ENCODE results near the gene ULK4. TPM values are rescaled to one million over a fixed set of nuclear protein-coding genes. Genes with fewer than 3 reads are reported as not detected.
"Not testable (repeated sequence)": the region's sequence is repeated elsewhere in the genome, so short reads cannot be mapped to it uniquely, and the experiment has no call there.

Gene ULK4
- polyA plus RNA-seq, 10 donors: 1.2 to 3.7 (median 2.1) TPM

DNA sequence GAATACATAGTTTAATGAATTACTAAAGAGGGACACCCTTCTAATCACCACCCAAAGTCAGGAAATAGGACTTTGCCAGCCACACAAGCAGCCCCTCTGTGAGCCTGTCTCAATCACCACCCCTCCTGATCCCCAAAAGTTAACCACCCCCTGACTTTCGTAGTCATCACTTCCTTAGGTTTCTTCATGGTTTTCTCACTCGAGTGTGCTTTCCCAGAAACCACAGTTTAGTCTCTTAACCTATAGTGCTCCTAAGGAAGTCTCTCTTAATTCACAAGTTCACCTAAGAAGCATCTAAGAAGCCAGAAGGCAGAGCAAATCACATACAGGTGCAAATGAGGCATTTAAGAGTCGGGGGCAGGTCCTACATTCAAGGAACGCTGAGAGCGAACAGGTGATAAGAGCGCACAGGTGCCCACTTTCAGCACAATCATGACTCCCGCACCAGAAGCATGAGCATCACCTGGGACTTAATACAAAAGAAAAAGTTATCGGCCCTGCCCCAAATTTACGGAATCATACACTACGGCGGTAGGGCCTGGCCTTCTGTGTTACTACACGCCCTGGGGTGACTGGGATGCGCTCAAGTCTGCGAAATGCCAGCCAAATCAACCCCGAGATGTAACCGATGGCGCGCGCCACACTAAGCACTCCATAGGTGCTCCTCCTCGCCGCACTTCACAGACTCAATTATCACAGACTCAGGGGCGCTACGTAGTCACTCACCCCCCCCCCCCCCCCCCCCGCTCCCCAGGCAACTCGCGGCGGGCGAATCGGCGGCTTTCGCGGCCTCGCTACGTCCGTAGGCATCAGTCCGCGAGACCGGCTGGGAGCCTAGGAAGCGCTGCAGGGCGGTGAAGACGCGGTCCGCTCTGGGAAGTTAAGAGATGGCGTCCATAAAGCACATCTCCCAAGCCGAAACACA is 815 bp downstream of the ULK4 start:
- no peak for DNase-seq

DNA sequence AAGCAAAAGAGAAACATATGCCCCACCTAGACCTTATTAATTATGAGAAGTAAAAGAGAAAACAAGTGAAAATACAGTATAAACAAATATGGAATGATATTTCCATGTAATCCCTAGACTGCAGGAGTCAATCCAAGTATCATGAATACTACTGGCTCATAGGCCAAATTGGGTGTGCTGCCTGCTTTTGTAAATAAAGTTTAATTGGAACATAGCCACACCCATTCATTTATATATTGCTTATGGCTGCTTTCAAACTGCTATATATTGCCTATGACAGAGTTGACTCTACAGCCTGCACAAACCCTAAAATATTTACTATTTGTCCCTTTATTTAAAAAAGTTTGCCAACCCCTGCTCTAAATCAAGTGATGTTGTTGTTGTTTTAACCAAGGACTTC is 5.3 kb downstream of the ULK4 start:
- no peak for DNase-seq

DNA sequence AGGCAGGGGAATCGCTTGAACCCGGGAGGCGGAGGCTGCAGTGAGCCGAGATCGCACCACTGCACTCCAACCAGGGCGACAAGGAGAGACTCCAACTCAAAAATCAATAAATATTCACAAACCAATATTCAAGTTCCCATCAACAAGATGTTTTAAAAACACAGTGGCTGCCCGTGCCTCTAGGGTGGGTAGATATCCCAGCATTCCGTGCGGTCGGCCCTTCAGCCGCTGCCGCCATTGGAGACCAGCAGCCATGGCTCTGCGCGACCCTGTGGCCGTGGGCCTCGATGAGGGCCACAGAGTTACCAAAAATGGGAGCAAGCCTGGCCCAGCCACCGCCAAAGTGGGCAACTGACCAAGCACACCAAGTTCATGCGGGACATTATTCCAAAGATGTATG is 6.7 kb downstream of the ULK4 start:
- DNase-seq: no peak

DNA sequence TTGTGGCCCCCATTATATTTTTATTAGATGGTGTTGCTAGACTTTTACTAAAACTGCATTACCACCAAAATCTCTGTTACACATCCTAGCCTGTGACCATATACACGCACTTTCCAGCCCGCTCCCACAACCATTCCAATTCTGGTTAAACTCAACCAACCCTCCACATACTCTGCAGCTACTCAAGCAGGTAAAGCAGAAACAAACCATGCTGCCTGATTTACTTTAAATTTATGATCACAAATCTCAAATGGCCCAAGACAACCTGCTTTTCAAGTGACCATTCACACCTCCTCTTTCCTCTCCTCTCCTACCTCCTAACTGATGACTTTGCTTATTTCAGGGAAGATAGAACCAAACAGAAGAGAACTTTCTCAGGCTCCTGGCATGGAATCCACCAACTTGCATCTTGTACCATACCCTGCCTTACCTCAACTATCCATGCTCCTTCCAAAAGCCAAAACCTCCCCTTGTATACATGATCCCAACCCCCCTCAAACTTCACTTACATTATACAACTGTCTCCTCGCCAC is 18.5 kb downstream of the ULK4 start:
- no peak for DNase-seq

DNA sequence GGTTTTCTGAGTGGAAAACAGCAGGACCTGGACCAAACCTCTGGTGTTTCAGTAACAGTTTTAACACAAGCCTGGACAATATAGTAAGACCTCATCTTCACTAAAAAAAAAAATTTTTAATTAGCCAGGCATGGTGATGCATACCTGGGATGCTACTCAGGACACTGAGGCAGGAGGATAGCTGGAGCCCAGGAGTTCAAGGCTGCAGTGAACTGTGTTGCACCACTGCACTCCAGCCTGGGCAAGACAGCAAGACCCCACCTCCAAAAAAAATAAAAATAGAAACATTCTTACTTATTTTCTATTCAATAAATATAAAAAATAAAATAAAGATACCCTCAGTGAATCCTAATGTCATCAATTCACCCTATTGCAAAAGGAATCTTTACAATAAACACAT is 21.5 kb downstream of the ULK4 start:
- DNase-seq: no peak

DNA sequence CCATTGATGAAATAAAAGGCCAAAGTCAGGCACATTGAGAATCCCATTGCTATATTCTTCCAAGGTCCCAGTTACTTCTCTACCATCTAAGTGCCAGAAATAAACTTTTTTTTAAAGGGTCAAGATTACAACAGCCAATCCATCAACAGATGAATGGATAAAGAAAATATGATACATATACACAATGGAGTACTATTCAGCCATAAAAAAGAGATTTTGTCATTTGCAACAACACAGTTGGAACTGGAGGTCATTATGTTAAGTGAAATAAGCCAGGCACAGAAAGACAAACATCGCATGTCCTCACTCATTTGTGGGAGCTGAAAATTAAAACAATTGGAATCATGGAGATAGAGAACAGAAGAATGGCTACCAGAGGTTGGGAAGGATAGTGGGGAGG is 25.5 kb downstream of the ULK4 start:
- no peak for DNase-seq

DNA sequence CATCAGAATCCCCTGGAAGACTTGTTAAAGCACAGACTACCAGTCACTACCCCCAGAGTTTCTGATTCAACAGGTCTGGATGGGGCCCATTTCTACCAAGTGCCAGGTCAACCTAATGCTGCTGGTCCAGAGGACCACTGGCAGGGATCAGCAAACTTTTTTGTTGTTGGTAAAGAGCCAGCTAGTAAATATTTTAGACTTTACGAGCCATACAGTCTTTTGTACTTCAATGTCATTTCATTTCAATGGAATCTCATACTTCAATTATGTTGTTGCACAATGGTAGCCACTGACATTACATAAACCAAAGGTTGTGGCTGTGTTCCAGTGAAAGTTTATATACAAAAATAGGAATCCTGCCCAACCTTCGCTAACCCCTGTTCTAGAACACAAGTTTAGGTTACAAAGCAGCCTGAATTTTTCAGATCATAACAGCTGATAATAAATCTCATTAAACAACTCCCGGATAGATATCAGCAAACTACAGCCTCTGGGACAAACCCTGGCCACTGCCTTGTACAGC is 28.7 kb downstream of the ULK4 start:
- DNase-seq: peak; percentile 2 to 30 (median 16)

DNA sequence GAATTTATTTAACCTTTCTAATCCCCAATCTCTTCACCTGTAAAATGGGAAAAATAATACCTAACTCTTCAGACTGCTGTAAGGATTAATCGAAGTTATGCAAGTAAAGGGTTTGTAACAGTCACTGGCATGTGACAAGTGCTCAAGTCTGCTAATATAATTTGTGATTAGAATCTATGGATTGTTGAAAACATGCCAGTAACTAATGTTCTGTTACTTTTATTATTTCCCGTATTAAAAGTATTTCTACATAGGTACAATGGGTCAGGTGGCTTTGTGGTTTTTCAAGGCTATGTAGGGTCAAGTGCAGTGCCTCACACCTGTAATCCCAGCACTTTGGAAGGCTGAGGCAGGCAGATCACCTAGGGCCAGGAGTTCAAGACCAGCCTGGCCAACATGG is 29.4 kb downstream of the ULK4 start:
- no peak for DNase-seq

DNA sequence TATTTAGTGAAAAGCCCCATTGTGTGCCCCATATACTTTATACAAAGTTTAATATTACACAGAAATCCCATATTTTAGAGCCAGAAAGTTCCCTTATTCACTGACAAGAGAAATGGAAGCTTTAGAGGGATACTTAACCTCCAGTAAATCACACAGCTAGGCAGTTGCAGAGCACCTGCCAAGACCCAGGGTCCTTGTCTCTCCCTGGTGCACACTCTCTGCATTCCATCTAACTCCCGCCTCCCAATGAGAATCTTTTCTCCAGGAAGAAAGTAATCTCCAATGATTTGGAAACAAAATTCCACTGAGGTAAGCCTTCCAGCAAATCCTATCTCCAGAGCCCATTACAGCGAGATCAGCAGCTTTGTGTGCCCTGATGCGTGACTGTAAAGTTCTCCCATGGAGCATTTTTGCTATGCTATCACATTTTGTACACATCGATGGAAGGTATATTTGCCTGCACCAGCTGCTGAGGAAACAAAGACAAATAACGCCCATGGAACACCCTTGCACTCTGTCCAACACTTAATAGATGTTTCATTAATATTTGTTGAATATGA is 41.4 kb downstream of the ULK4 start:
- no peak for DNase-seq

DNA sequence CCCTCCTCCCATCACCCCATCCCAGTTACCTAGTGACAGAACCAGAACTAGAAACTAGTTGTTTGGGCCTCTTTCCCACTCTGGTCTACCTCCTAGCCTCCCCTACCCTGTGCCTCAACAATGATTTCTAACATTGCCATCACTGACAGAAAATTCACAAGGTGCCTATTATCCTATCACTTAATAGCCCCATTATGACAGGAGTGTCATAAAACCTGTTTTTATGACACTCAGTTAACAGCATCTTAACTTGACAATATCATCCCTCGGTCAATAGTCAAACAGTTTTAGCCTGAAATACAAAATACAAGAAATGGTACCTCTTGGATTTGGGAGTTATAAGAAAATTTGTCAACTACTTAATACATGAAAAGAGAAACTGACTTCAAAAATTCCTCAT is 46.5 kb downstream of the ULK4 start:
- DNase-seq: no peak

DNA sequence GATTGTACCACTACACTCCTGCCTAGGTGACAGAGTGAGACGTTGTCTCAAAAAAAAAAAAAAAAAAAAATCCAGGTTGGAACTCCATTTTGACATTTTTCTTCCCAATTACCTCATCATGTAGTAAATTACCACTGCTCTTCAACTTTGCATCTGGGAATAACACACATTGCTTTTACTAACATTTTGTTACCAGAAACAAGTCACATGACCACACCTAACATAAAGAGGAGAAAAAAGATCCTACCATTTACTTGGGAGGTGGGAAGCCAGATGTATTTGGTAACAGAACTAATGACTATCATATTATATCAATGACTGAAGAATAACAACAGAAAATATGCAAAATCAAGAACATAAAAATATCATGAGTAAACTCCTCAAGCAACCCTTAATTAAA is 49.6 kb downstream of the ULK4 start:
- DNase-seq: no peak

DNA sequence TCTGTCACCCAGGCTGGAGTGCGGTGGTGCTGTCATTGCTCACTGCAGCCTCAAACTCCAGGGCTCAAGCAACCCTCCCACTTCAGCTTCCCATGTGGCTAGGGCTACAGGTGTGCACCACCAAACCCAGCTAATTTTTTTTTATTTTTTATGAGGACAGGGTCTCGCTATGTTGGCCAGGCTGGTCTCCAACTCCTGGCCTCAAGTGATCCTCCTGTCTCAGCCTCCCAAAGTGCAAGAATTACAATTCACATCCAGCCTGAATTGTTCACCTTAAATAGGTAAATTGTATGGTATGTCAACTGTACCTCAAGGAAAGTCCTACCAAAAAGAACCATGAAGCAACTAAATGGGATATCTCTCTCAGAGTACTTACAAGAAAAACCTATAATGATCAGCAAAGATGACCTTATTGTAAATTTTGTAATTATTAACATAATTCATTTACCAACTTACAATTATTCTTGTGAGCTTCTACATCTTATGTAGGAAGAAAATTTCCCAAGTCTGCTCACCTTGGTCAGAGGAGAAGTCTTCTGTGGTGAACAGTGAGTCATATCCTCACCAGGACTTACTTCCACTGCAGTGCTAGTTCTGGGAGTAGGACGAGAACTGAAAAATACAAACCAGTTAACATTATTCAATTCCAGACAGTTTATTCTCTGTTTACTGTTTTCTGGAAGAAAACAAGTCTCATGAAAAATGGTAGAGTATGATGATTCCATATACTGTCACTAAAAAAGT is 54.4 kb downstream of the ULK4 start:
- DNase-seq: no peak

DNA sequence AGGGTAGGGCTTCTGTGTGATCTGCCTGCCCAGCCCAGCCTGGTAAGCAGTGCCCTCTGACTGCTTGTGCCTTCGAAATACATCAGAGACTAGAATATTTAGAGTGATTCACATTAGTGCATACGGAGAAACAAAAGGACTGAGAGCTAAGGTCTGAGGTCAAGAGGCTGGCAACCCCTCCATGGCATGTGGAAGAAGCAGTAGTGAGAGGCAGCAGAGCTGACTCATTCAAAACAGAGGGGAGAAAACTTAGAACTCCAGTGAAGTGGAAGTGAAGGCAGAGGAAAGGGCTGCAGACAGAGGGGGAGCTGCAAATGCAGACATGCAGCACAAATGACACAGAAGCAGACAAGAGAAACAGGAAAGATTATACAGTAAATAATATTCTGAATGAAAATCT is 61.6 kb downstream of the ULK4 start:
- no peak for DNase-seq

DNA sequence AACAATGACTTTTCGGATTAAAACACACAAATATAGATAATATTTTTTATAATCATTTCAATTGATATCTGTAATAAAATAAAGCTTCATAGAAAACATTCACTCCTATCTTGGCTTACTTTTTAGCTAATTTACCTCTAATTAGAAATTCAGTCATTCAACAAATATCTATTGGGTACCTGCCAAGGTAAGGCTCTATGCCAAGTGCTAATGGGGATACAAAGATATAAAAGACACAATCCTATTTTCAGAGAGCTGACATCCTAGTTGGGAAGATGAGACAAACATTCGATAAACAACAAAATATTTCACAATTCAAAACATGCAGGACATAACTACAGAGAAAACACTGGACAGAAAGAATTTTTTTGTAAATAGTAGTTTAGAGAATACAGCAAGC is 63.3 kb downstream of the ULK4 start:
- no peak for DNase-seq

DNA sequence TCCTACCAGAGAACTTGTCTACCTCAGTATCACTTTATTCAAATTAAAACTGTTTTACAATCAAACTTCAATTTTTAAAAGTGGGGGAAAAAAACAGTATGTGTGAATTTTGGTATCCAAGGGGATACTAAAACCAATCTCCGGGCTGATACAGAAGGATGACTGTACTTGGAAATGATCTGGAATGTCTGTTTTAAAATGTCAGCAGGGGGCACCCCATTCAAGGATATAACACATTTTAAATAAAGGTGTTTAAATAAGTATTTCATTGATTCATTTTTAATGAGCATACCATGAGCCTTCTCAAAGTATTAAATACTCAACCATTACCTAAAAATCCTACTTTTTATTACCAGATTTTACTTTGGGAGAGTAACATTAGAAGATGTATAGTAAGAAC is 67.9 kb downstream of the ULK4 start:
- peak; percentile 43 to 64 (median 46) for DNase-seq

DNA sequence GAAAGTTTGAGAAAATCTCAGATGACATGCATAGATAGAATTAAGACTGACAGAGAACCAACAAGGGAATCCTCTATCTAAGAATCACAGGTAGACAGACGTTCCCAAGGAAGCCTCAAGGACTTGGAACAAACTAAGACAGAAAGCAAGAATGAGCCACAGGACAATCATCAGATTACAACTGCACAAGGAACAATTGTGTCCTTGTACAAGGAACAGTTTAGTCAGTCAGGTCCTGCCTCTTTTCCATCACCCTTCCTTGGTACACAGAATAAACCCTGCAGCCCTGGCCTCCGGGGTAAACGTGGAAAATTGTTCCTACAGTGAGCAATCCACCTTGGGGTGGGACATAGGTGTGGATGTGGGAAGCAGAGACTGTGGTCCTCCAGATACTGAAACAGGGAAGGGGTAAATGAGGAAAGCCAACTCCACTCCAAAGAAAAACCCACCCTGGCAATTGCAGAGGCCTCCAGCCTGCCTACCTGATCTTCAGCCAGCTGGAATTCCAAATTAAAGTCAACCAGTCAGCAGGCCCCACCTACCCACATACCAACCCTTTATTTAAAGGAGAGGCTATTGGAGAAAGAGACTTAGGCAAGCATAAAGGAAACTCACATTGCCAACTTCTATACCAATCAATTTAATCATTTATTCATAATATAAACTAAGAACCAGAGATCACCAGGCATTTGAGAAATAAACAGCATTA is 73.4 kb downstream of the ULK4 start:
- no peak for DNase-seq

DNA sequence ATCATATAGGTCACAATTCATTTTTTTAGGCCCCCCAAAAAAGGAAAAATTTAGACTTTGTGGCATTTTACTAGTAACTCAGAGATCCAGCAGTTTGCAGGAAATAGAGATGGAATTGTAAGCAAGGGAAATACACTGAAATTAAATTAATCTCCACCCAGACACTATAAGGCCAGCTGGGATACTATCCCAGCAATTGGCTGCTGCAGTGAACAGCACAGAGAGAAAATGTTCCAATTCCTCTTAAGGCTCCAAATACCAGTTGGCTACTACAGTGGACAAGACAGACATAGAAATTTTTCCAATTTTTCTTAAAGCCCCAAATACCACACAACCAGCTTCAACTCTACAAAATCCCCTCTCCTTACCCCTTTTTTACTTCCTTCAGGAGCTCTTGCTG is 78.9 kb downstream of the ULK4 start:
- peak in 2 of 3 donors; percentile 20 to 42 for DNase-seq

DNA sequence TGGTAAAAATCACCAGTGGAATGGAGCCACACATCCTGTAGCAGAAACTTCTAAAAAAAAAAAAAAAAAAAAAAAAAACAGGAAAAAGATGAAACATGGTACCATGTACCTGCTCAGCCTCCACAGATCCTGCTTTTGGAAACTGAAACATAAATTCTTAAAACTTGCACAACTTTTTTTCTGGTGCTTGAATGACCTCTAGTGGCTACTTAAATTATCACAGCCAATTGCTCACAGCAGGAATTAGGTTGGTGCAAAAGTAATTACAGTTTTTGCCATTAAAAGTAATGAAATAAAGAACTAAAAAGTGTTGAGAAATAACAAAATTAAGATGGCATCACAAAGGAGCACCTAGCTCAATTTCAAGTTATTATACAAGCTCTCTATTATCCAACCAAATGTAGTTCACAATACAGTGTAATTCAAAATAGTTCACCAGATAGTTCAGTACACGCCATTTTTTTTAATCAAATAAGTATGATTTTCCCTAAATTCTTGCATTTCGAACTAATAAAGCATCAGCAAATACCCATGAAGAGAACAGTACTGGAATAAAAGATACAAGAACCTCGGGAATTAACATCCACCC is 80.6 kb downstream of the ULK4 start:
- DNase-seq: peak; percentile 43 to 70 (median 46)

DNA sequence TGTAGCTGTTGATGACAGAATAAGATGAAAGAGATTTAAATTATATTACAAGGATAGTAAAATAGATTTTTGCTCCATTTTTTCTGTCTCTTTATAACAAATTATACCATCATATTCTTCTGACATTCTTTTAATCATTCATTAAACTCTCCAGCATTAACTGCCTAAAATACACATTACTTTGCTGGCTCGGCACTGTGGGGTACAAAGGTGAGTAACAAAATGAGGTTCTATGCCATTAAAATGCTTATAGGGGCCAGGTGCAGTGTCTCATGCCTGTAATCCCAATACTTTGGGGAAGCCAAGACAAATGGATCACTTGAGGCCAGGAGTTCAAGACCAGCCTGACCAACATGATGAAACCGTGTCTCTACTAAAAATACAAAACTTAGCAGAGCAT is 81.5 kb downstream of the ULK4 start:
- no peak for DNase-seq

DNA sequence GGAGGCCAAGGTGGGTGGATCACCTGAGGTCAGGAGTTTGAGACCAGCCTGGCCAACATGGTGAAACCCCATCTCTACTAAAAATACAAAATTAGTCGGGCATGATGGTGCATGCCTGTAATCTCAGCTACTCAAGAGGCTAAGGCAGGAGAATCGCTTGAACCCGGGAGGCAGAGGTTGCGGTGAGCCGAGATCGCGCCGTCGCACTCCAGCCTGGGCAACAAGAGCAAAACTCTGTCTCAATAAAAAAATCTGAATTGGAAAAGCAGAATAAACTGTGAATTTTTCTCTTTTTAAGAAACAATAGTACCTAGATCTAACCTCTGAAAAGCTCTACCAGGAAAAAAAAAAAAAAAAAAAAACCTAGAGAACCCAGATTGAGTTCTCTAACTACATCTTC is 84.2 kb downstream of the ULK4 start:
- DNase-seq: not testable (repeated sequence)

DNA sequence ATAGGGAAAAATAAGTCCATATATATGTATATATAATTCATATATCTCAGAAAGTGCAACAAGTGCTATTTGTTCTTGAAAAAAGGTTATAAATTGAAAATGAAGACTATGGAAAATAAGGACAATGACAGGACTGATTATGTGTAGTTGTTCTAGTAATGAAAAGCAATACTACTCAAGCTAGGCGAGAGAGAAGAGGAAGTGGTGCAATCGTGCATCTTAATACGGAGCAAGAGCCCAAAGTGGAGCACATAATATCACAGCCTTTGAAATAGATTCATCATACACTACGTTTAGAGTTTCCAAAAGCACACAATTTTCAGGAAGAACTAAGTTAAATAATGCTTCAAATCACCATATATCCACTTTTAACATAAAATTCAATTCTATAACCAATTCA is 87.9 kb downstream of the ULK4 start:
- no peak for DNase-seq
